Progenitor cell of endocrine pancreas (in vitro differentiated cells): ENCODE data around the gene ADPRHL1. TPM values are rescaled to one million over a fixed set of nuclear protein-coding genes. Genes with fewer than 3 reads are reported as not detected.

Source experiments
- DNase-seq: peaks from one replicate; pipeline ENCODE4 v3.0.0; 2021; ENCODE audit warnings: low spot score; ENCODE audit not compliant: unreplicated experiment
- H3K27ac Mint-ChIP-seq: 2 replicates; pipeline ENCODE4 v1.8.0; 2021; ENCODE audit warnings: mild to moderate bottlenecking, moderate library complexity, mixed read lengths
- H3K27me3 Mint-ChIP-seq: 2 replicates; pipeline ENCODE4 v1.8.0; 2021; ENCODE audit warnings: mixed read lengths
- H3K36me3 Mint-ChIP-seq: 2 replicates; pipeline ENCODE4 v1.8.0; 2022; ENCODE audit warnings: mixed read lengths; ENCODE audit not compliant: insufficient read depth
- H3K4me1 Mint-ChIP-seq: 2 replicates; pipeline ENCODE4 v1.8.0; 2021; ENCODE audit warnings: low read depth, mixed read lengths
- H3K4me3 Mint-ChIP-seq: 2 replicates; pipeline ENCODE4 v1.8.0; 2021; ENCODE audit warnings: low read depth, mild to moderate bottlenecking, moderate library complexity, mixed read lengths
- H3K9me3 Mint-ChIP-seq: 2 replicates; pipeline ENCODE4 v1.8.0; 2021; ENCODE audit warnings: low read depth, mixed read lengths
- CTCF ChIP-seq: fragments of 200-600 bp; sonication (generic); IDR thresholded peaks from one replicate; pipeline ENCODE4 v1.5.0; 2021; ENCODE audit warnings: antibody characterized with exemption, mild to moderate bottlenecking; ENCODE audit not compliant: unreplicated experiment
- total RNA-seq: library from RNA; stranded (reverse); gene quantifications from 2 replicates; pipeline ENCODE4 v1.2.1, GENCODE V29; 2021

ADPRHL1 gene
- total RNA-seq, 1 donor from 2014 or later = 6.8 TPM

- Mint-ChIP-seq H3K36me3 (peaks cover 18% of the 10 kb centered on the region), H3K4me1 (peaks cover 5% of the 10 kb centered on the region), H3K27me3 (no peaks in the 10 kb centered on the region), H3K9me3 (peaks cover 2% of the 10 kb centered on the region), H3K4me3 (no peak overlapping the region), H3K27ac (no peak overlapping the region)
- no peak for TF ChIP-seq CTCF
- no peak for DNase-seq
Measured at GRCh38 chr13:113447596-113447995, 5.7 kb downstream of the ADPRHL1 start.

GRCh38 chr13:113446488-113446854, 6.8 kb downstream of the ADPRHL1 start:
- Mint-ChIP-seq H3K27ac (no peak overlapping the region), H3K4me3 (no peak overlapping the region), H3K27me3 (no peaks in the 10 kb centered on the region), H3K4me1 (peaks cover 5% of the 10 kb centered on the region), H3K9me3 (peaks cover 3% of the 10 kb centered on the region), H3K36me3 (peaks cover 25% of the 10 kb centered on the region)
- TF ChIP-seq CTCF = no peak
- DNase-seq = no peak

- H3K27ac Mint-ChIP-seq = no peak overlapping the region
- no peak for DNase-seq
- H3K4me3 Mint-ChIP-seq = no peak overlapping the region
- no peaks in the 10 kb centered on the region for H3K27me3 Mint-ChIP-seq
- peaks cover 24% of the 10 kb centered on the region for H3K36me3 Mint-ChIP-seq
- peaks cover 5% of the 10 kb centered on the region for H3K4me1 Mint-ChIP-seq
- peaks cover 3% of the 10 kb centered on the region for H3K9me3 Mint-ChIP-seq
- TF ChIP-seq CTCF = no peak
Measured at GRCh38 chr13:113445791-113446487, 7.3 kb downstream of the ADPRHL1 start.

GRCh38 chr13:113443991-113444390, 9.3 kb downstream of the ADPRHL1 start:
- Mint-ChIP-seq H3K4me1 (peaks cover 3% of the 10 kb centered on the region), H3K4me3 (no peak overlapping the region), H3K27me3 (no peaks in the 10 kb centered on the region), H3K9me3 (peaks cover 3% of the 10 kb centered on the region), H3K36me3 (peaks cover 24% of the 10 kb centered on the region), H3K27ac (no peak overlapping the region)
- TF ChIP-seq CTCF = no peak
- no peak for DNase-seq

- no peaks in the 10 kb centered on the region for H3K27me3 Mint-ChIP-seq
- TF ChIP-seq CTCF = no peak
- H3K36me3 Mint-ChIP-seq = peaks cover 27% of the 10 kb centered on the region
- peak overlapping the region; percentile 53 for H3K27ac Mint-ChIP-seq
- no peak for DNase-seq
- H3K4me1 Mint-ChIP-seq = peaks cover 6% of the 10 kb centered on the region
- H3K9me3 Mint-ChIP-seq = peaks cover 3% of the 10 kb centered on the region
- H3K4me3 Mint-ChIP-seq = no peak overlapping the region
Measured at GRCh38 chr13:113442985-113443362, 10.3 kb downstream of the ADPRHL1 start.
